ENCODE measurements around the gene RAB4A.

DNA sequence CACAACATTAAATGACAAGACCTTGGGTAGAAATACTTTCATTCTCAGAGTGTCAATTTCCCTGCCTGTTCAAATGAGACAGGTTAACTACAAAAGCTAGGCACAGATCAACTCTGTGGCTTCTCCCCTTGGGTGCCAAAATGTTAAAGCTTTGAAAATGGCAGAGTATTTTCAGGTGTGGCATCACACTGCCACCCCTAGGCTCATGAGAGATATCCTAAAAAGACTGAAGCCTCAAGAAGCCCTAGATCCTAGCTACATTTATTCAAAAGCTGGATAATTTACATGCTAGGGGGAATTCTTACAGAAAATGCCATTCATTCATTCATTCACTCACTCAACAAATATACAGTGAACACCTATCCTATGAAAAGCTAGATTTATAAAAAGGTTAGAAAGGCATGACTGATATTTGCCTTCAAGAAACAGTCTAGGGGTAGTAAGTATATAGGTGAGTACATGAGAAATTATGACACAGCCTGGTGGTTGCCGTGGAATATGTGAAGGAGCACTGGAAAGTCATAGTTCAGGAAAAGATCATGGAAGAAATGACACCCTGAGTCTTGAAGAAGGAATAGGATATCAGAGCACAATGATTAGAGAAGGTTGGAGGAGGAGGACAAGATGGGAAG, 15.9 kb upstream of the RAB4A start:
- TF ChIP-seq, protein P1, sequence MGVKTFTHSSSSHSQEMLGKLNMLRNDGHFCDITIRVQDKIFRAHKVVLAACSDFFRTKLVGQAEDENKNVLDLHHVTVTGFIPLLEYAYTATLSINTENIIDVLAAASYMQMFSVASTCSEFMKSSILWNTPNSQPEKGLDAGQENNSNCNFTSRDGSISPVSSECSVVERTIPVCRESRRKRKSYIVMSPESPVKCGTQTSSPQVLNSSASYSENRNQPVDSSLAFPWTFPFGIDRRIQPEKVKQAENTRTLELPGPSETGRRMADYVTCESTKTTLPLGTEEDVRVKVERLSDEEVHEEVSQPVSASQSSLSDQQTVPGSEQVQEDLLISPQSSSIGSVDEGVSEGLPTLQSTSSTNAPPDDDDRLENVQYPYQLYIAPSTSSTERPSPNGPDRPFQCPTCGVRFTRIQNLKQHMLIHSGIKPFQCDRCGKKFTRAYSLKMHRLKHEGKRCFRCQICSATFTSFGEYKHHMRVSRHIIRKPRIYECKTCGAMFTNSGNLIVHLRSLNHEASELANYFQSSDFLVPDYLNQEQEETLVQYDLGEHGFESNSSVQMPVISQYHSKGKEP (CRISPR knock-in tag; IDR thresholded peaks at IDR 0.05) = no peak
- TF ChIP-seq ZBTB8A (CRISPR knock-in tag; IDR thresholded peaks at IDR 0.05; ENCODE audit: borderline replicate concordance, low read depth) = no peak
- no peak for TF ChIP-seq MXI1 (IDR thresholded peaks at IDR 0.05; ENCODE audit: borderline replicate concordance, low read depth, low read length)
- TF ChIP-seq, protein P2, sequence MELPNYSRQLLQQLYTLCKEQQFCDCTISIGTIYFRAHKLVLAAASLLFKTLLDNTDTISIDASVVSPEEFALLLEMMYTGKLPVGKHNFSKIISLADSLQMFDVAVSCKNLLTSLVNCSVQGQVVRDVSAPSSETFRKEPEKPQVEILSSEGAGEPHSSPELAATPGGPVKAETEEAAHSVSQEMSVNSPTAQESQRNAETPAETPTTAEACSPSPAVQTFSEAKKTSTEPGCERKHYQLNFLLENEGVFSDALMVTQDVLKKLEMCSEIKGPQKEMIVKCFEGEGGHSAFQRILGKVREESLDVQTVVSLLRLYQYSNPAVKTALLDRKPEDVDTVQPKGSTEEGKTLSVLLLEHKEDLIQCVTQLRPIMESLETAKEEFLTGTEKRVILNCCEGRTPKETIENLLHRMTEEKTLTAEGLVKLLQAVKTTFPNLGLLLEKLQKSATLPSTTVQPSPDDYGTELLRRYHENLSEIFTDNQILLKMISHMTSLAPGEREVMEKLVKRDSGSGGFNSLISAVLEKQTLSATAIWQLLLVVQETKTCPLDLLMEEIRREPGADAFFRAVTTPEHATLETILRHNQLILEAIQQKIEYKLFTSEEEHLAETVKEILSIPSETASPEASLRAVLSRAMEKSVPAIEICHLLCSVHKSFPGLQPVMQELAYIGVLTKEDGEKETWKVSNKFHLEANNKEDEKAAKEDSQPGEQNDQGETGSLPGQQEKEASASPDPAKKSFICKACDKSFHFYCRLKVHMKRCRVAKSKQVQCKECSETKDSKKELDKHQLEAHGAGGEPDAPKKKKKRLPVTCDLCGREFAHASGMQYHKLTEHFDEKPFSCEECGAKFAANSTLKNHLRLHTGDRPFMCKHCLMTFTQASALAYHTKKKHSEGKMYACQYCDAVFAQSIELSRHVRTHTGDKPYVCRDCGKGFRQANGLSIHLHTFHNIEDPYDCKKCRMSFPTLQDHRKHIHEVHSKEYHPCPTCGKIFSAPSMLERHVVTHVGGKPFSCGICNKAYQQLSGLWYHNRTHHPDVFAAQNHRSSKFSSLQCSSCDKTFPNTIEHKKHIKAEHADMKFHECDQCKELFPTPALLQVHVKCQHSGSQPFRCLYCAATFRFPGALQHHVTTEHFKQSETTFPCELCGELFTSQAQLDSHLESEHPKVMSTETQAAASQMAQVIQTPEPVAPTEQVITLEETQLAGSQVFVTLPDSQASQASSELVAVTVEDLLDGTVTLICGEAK (IDR thresholded peaks at IDR 0.05) = no peak
- TF ChIP-seq, protein P2 (CRISPR knock-in tag; IDR thresholded peaks at IDR 0.05) = no peak
- no peak for TF ChIP-seq ZFP36L2 (CRISPR knock-in tag; IDR thresholded peaks at IDR 0.05)
- TF ChIP-seq, protein P3, sequence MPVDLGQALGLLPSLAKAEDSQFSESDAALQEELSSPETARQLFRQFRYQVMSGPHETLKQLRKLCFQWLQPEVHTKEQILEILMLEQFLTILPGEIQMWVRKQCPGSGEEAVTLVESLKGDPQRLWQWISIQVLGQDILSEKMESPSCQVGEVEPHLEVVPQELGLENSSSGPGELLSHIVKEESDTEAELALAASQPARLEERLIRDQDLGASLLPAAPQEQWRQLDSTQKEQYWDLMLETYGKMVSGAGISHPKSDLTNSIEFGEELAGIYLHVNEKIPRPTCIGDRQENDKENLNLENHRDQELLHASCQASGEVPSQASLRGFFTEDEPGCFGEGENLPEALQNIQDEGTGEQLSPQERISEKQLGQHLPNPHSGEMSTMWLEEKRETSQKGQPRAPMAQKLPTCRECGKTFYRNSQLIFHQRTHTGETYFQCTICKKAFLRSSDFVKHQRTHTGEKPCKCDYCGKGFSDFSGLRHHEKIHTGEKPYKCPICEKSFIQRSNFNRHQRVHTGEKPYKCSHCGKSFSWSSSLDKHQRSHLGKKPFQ (CRISPR knock-in tag; IDR thresholded peaks at IDR 0.05; ENCODE audit: insufficient replicate concordance) = no peak
- no peak for TF ChIP-seq KDM1A (CRISPR knock-in tag; IDR thresholded peaks at IDR 0.05)
- no peak for TF ChIP-seq KMT2A (CRISPR knock-in tag; IDR thresholded peaks at IDR 0.05)

Data from HepG2 (cell line).